ENCODE measurements around the gene CHKA.

DNA sequence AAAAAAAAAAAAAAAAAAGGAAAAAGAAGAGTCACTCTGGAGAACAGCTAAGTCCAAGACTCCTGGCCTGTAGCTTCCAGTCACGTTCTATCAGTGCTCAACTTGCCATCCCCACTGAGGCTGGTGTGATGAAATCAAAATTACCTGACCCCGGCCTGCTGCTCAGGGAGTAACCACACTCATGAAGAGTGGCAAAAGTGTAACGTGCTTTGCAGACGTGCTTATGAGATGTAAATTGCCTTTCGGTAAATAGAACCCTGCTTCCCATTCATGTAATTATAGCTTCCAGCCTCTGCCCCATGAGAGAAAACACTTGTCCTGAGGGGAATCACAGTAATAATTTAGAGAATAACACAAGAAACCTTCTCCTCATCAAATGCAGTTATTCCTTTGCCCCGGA, 28.2 kb upstream of the CHKA start:
- no peak for TF ChIP-seq POLR2A (IDR thresholded peaks at IDR 0.05; ENCODE audit: low read depth, low read length)
- TF ChIP-seq, protein P1, sequence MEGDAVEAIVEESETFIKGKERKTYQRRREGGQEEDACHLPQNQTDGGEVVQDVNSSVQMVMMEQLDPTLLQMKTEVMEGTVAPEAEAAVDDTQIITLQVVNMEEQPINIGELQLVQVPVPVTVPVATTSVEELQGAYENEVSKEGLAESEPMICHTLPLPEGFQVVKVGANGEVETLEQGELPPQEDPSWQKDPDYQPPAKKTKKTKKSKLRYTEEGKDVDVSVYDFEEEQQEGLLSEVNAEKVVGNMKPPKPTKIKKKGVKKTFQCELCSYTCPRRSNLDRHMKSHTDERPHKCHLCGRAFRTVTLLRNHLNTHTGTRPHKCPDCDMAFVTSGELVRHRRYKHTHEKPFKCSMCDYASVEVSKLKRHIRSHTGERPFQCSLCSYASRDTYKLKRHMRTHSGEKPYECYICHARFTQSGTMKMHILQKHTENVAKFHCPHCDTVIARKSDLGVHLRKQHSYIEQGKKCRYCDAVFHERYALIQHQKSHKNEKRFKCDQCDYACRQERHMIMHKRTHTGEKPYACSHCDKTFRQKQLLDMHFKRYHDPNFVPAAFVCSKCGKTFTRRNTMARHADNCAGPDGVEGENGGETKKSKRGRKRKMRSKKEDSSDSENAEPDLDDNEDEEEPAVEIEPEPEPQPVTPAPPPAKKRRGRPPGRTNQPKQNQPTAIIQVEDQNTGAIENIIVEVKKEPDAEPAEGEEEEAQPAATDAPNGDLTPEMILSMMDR (IDR thresholded peaks at IDR 0.05; ENCODE audit: extremely low read depth in 1 of 2, insufficient read depth in 1 of 2, low read depth in 1 of 2, low read length in 2 of 2) = no peak
- TF ChIP-seq POLR2AphosphoS5 (IDR thresholded peaks at IDR 0.05; ENCODE audit: insufficient read depth, low read depth, low read length) = no peak
- no peak for TF ChIP-seq EZH2 (IDR thresholded peaks at IDR 0.05; ENCODE audit: borderline replicate concordance, low read depth, low read length, severe bottlenecking)
- no peak for TF ChIP-seq JUN (IDR thresholded peaks at IDR 0.05; ENCODE audit: borderline replicate concordance, insufficient read depth, insufficient read length, low read depth)
- TF ChIP-seq MYC (IDR thresholded peaks at IDR 0.05; ENCODE audit: low read depth, low read length) = no peak
- TF ChIP-seq, protein P2, sequence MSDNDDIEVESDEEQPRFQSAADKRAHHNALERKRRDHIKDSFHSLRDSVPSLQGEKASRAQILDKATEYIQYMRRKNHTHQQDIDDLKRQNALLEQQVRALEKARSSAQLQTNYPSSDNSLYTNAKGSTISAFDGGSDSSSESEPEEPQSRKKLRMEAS (IDR thresholded peaks at IDR 0.05; ENCODE audit: insufficient read depth, insufficient read length) = no peak
- no peak for TF ChIP-seq GATA2 (IDR thresholded peaks at IDR 0.05; ENCODE audit: insufficient read depth, insufficient read length, low read depth, low read length)
- no peak for TF ChIP-seq FOS (IDR thresholded peaks at IDR 0.05; ENCODE audit: borderline replicate concordance, insufficient read depth, low read length)

All from endothelial cell of umbilical vein (primary cell).